HG02981 (cell line): ENCODE data around the gene NKX2-4.
"Not testable (repeated sequence)": the region's sequence is repeated elsewhere in the genome, so short reads cannot be mapped to it uniquely, and the experiment has no call there.

Experiments used
- ATAC-seq: cut with Tn5 transposase; IDR thresholded peaks from one replicate; pipeline ENCODE4 v1.9.1; 2021; ENCODE audit warnings: mild to moderate bottlenecking, moderate library complexity; ENCODE audit not compliant: unreplicated experiment

Gene NKX2-4

DNA sequence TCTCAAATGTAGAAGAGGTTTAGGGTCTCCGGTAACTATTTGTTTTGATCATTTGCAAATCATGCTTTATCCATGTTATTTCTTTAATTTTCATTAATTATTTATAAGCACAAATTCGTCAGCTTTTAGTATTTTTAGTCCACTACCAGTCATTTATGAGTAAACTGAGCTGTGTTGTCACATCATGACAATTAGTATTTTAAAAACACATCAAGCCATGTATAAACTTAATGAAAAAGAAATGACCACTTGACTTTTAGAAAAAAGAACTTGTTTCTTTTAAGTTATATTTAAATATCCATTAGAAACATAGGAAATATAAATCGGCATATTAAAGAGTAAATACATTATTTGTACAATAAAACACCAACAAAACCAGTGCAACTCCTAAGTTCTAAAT lies 2.8 kb downstream of the NKX2-4 start:
- ATAC-seq = no peak

GRCh38 chr20:21393816-21394519 lies 3.4 kb downstream of the NKX2-4 start:
- ATAC-seq = no peak

DNA sequence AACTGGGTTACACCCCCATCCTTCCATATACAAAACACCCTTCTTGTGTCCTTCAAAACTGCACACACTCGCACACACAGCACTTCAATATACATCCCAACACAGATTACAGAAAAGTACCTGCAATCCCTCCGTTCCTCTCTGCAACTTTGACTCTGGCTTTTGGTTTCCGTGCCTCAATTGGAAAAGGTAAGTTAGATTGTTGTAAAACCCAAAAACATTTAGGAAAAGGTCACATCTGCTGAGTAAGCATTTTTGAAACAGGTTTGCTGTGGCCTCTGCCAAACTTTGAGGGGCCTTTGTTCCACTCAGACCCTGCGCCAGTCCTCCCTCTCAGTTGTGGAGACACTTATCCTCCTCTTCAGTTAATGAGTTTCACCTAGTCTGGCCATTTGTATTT lies 4.2 kb downstream of the NKX2-4 start:
- no peak for ATAC-seq

DNA sequence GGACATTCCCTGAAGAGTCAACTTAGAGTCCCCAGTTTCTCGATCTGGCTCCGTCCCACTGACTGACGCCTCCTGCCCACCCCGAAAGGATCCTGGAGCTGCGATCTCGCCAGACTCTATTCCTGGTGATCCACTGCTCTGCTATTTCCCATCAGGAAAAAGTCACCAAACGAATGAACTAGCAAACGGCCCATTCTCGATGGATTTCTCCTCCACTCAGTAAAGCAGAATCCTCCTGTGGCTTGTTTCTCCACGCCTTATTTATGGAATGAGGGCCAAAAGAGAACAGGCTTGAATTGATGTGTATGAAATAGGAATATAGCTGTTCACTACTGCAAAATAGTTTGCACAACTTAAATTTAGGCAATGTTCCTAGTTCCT lies 5.4 kb downstream of the NKX2-4 start:
- ATAC-seq = no peak

GRCh38 chr20:21391185-21391971 lies 5.9 kb downstream of the NKX2-4 start:
- ATAC-seq = no peak

DNA sequence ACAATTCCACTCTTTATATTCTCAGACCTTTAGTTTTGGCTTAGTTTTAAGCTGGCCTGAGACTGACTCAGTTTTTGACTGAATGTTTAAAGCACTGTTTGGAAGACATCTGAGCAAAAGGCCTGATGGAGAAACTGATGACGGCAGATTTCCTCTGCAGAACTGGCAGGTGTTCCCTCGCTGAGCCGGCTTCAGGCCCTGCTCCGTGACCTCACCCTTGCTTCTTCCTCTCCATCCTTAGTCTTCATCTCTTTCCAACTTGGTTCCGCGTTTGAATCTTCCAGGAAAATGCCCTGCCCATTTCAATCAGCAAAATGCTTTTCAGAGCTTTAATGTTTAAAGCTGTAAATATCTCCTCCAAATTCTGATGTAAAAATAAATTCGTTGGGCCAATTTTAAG lies 6.6 kb downstream of the NKX2-4 start:
- ATAC-seq = no peak

GRCh38 chr20:21389368-21389767 lies 8.0 kb downstream of the NKX2-4 start:
- no peak for ATAC-seq

DNA sequence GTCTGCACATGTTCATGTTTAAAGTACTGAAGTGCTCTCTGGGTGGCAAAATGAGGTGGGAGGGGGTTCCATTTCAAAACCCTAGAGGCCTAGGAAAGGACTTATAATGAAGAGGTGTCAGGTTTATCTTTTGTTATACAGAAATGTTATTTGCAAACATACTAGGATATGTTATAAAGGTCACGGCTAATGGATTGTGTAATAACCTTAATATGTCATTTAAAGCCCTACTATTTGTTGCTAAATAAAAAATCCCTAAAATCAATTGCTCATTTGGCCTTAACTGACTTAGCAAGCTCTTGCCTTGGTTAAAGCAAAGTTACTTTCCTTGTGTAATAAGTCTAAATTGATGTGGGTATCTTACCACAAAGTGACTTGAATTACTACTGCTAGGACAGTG lies 8.8 kb downstream of the NKX2-4 start:
- no peak for ATAC-seq

DNA sequence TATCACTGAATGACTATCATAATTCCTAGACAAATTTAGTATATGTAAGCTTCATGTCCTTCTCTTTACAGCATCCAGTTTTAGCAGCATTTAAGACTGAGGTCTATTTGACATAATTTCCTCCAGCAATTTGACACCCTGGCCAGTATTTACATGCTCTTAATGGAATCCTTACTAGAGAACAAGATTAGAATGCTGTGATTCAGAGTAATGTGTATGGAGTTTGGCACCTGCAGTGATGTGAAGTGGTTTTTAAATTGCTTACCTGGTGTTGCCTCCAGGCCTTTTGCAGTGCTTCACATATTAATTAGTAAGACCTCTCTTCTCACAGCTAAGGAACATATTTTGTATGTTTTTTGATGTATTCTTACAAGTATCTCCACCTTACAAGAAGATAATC lies 9.8 kb downstream of the NKX2-4 start:
- ATAC-seq = no peak

DNA sequence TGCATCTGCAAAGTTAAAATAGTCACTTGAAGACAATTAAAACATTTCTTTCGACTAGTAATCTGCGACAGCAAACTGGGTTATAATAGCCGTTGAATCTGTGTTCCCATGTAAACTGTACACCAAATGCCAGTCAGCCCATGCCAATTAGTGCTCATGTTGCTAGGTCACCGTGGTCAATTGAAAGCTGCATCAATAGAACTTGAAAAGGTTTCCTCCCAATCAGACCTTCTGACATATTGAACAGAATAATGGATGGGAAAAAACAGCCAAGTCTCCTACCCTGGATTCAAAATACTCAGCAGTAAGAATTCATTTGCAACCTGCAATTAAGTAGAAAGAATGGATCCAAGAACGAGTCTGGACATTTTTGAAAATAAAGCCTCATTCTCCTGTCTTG lies 11.2 kb downstream of the NKX2-4 start:
- ATAC-seq = no peak

- no peak for ATAC-seq
Observed at GRCh38 chr20:21384308-21384892, 12.9 kb downstream of the NKX2-4 start.

DNA sequence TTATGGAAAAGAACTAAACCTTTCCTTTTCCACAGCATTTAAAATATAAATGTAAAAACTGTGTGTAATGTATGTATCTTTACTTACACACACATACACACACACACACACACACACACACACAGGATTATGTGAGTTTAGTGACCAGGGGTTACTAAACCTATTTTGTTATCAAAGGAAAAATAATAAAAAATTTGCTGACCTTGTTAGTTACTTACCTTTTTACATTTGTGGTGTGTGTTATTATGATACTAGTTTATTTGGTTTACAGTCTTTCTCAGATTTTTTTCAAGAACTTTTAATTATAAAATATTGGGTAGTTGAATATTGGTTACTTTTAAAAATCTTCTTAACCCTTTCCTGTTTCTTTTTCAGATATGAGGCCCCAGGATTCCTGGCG lies 15.7 kb downstream of the NKX2-4 start:
- no peak for ATAC-seq

- ATAC-seq = no peak
Observed at GRCh38 chr20:21380711-21381110, 16.6 kb downstream of the NKX2-4 start.

GRCh38 chr20:21378259-21378658 lies 19.1 kb downstream of the NKX2-4 start:
- no peak for ATAC-seq

- ATAC-seq = no peak
Observed at GRCh38 chr20:21377701-21378100, 19.6 kb downstream of the NKX2-4 start.

DNA sequence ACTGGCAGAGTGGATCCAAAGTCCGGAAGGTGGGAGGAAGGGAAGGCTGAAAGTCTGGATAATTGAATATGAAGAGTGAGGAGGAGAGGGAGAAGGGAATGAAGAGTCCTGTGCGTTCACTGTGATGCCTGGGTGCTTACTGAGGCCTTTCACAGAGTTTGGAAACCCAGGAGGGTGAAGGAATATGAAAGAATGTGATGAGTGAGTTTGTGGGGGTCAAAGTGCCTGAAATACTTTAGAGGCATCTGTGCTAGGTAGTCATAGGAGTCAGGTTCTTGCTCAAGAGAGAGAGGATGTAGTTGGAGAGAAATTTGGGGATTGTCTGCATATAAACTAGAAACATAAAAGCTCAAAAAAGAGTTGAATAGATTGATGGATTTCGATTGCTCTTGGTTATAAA lies 20.7 kb downstream of the NKX2-4 start:
- no peak for ATAC-seq

GRCh38 chr20:21373436-21373835 lies 23.9 kb downstream of the NKX2-4 start:
- ATAC-seq = no peak

- ATAC-seq = no peak
Observed at GRCh38 chr20:21372016-21372415, 25.3 kb downstream of the NKX2-4 start.

DNA sequence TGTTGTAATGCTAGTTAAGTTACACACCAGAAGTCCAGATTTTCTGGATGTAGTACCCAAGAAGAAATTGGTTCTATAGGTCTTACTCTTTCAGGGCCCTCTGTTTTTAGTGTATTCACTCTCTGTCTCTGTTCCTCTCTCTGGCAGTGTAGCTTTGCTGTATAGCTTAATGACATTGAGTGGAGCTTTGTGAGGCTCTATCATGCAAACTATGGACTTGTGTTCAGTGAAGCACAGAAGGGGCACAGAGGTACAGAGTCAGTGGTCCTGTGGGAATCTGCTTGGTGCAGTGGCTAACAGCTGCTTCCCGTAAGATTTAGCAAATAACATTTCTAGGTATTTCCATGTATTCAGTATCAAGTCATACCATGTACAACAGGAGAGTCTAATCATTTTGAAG lies 26.1 kb downstream of the NKX2-4 start:
- no peak for ATAC-seq

DNA sequence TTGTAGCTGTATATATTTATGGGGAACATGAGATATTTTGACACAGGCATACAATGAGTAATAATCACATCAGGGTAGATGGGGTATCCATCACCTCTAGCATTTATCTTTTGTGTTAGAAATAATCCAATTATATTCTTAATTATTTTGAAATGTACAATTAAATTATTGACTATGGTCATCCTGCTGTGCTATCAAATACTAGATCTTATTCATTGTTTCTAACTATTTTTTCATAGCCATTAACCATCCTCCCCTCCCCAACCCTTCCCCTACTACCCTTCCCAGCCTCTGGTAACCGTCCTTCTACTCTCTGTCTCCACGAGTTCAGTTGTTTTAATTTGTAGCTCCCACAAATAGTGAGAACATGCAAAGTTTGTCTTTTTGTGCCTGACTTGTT lies 28.5 kb downstream of the NKX2-4 start:
- ATAC-seq = no peak

DNA sequence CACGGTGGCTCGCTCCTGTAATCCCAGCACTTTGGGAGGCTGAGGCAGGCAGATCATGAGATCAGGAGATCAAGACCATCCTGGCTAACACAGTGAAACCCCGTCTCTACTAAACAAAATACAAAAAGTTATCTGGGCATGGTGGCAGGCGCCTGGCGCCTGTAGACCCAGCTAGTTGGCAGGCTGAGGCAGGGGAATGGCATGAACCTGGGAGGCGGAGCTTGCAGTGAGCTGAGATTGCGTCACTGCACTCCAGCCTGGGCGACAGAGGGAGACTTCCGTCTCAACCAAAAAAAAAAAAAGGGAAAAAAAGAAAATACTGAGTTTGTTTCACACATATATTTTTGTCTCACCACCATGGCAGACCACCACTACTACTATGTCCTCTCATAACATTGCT lies 31.1 kb downstream of the NKX2-4 start:
- ATAC-seq = not testable (repeated sequence)

DNA sequence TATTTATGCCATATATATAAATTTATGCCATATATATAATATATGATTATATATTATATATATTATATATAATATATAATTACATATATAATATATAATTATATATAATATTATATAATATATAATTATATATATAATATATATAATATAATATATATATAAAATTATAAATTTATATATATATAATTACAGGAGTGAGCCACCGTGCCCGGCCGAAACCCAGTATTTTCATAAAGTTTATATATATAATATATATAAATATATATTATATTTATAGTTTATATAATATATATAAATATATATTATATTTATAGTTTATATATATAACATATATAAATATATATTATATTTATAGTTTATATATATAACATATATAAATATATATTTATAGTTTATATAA lies 31.6 kb downstream of the NKX2-4 start:
- ATAC-seq = no peak
